ENCODE results near the gene NCKAP1.
"Not testable (repeated sequence)": the region's sequence is repeated elsewhere in the genome, so short reads cannot be mapped to it uniquely, and the experiment has no call there.

The NCKAP1 gene

DNA sequence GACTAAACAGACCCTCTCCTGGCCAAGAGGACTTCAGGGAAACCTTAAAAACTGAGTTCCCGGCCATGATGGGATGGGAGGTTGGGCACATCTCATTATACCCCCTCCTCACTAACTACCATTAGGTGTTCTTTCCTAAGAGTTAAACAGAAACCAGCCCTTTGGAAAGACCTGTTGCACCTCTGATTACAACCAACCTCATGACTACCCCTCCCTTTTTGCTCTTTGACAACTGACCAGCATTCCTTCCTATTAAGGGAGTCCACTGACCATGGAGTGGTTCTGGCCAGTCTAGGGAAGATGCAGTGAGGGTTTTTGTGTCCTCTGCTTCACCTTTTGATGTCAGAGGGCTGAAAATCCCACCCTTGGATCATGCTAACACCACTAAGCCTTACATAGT, 127.3 kb downstream of the NCKAP1 start:
- no peak for DNase-seq

DNA sequence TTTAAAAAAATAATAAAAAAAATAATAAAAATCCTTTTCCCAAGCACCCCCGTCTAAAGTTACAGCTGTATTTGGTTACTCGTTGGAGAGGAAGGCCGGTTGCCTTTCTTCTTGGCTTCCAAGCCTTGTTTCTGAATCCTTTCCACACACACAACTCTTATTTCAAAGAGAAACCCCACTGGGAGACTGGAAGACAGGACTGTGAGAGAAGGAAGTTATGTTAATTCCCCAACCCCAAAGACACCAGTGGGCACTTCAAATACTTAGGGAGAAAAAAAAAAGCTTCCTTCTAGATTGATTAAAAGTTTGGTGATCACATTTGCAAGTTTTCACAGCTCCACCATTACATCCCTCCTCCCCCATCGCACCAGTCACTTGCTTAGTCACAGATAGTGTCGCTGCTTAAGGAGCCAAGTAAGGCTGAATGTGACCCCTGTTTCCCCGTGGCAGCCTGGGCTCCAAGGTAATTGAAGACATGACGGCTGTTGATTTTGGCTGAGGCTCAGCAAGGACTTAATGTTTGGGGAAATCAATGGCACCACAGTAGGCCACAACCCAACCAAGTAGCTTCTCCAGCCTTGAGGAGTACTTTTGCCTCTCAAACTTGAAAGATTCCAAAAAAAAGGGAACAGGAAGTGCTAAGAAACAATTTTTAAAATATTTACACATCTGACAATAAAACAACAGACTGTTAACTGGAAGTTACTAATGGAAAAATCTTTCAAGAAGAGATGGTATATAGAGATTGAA, 131.0 kb downstream of the NCKAP1 start:
- DNase-seq, result no peak

- DNase-seq, result no peak
Measured at GRCh38 chr2:182906454-182906853, 131.8 kb downstream of the NCKAP1 start.

GRCh38 chr2:182904844-182905243, 133.4 kb downstream of the NCKAP1 start:
- no peak for DNase-seq

DNA sequence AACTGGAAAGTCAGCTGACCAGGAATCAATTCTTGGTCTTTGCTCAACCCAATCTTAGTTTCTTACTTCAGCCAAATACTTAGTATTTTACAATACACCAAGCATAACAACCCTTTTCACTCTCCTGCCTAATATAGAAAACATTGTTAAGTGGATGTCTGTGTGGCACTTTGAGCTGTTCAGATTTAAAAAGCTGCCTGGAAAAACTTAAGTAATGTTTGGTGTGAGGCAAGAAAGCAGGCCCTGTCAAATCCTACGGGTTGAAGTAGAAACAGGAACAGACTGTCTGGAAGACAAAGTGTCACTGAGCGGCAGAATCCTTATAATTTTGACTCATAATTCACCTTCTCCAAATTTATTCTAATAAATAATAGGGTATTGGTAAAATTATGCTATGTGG, 134.7 kb downstream of the NCKAP1 start:
- no peak for DNase-seq

DNA sequence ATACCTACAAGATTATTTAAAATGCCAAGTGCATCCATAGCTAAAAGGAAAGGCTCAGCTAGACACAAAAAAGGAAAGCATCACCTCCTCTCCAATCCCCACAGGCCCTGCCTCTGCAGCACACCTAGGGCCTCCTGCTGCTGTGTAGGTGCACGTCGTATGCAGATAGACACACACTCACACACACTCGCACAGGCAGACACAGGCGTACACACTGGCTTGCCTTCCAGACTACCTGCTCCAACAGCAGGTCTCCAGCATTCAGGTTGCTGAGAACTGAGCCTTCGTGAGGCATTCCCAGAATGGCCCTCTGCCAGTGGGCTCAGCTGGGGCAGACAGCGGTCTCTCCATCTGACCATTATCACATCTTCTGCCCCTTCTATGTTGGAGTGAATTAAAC, 136.5 kb downstream of the NCKAP1 start:
- no peak for DNase-seq

GRCh38 chr2:182898718-182899117, 139.5 kb downstream of the NCKAP1 start:
- DNase-seq, result no peak

- no peak for DNase-seq
Measured at GRCh38 chr2:182897137-182897536, 141.1 kb downstream of the NCKAP1 start.

DNA sequence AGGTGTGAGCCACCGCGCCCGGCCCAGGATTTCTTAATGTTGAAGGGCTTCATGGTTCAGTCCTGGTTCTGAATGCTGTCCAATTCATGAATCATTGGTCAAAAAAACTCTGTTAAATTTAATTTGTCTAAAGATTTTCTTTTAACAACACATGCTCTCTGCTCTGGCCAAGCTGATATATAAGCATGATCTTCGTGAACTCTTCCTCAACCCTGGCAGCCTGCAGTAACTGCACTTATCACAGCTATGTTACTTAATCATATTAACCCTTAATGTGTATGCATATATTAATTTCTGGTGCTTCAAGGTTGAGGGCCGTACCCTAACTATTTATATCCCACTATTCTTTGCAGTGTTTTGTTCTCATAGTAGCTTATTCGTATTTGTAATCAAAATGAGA, 142.5 kb downstream of the NCKAP1 start:
- DNase-seq, result no peak

DNA sequence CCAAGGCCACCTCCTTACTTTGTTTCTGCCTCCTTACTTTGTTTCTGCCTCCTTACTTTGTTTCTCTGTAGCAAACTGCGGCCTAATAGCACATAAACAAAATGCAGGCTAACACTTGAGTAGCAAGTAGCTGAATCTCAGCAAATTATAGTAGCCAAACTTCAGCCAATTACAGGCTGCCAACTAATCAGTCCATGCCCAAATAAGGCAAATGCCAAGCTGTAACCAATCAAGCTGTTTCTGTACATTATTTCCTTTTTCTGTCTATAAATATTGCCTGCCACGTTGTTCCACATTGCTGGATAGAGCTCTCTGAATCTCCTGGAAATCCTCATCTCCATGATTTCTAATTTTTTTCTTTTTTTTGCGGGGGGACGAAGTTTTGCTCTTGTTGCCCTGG, 143.1 kb downstream of the NCKAP1 start:
- no peak for DNase-seq

DNA sequence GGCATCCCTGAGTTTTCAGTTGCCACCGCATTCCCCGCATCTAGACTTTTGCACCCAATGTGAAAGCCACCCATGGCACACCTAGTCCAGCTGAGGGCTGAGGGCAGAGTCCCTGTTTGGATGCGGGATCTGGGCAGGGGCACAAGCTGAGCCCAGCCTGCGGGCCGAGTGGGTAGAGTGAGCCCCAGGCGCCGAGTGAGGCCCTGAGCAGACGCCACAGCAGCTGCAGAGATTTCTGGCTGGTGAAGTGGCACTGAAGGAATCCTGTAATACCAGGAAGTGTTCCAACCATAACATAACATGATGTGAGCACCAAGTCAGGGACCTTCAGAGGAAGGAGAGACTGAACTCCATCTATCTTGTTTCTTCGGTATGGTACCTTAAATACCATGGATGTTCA, 144.1 kb downstream of the NCKAP1 start:
- no peak for DNase-seq

GRCh38 chr2:182893666-182894065, 144.6 kb downstream of the NCKAP1 start:
- no peak for DNase-seq

GRCh38 chr2:182893035-182893434, 145.2 kb downstream of the NCKAP1 start:
- not testable (repeated sequence) for DNase-seq

- DNase-seq, result no peak
Measured at GRCh38 chr2:182891611-182892010, 146.6 kb downstream of the NCKAP1 start.

- no peak for DNase-seq
Measured at GRCh38 chr2:182890773-182891378, 147.4 kb downstream of the NCKAP1 start.

DNA sequence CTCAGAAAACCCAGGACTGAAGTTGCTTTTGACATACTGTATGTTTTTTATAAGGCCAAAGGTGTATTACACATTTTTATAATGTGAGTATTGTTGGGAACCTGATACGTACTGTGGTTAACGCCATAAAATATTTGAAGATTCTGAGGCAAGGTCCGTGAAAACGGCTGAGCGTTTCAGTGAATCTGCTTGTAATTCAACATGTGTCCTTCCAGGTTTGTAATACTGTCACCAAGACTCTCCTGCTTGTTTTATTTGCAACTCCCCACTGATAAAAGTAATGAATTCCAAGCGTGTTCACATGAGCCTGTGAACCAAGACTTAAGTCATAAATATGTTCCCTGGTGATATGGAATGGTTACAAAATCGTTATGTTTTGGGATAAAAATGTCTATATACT, 148.0 kb downstream of the NCKAP1 start:
- no peak for DNase-seq

DNA sequence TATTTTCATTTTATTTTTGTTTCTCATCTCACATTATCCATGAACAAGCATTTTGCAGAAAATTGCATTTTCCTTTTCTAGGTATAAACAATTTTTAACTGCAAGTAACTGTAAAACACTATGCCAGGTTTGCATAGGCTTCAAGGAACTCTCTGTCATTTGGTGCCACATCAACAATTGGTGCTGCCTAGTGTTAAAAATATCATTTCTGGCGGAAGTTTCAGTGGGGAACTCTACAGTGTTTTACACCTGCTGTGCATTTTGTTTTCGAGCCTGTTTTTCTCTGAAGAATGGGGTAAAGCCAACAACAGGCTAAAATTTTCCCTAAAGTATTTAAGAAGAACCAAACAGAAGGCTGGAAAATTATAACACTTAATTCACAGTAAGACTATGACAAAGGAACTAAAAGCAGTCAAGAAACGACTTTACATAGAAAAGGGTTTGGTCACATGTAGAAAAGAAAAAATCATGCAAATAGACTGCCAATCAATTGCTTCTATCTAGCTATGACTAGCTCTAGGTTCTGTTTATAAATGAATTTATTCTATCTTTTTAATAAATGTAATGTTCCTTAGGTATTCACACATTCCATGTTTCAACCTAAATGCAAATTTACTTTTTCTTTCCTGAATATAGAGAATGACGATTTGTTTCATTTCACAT, 150.4 kb downstream of the NCKAP1 start:
- DNase-seq, result no peak

DNA sequence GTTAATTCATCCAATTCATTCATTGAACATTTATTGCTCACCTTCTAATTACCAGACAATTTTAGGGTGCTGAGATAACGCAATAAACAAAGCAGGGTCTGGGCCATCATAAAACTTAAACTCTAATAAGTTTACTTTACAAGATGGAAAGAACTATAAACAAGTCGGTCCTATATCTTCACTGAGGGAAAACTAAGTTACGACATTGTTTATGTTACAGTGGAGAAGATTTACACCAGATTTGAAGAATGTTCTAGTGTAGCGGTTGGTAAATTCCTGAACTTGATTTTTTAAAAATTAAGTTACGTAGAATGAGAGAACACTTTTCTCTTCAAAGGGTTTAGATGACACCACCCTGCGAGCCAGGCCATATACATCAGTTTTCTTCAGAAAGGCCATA, 151.2 kb downstream of the NCKAP1 start:
- no peak for DNase-seq

- no peak for DNase-seq
Measured at GRCh38 chr2:182885771-182886170, 152.5 kb downstream of the NCKAP1 start.

DNA sequence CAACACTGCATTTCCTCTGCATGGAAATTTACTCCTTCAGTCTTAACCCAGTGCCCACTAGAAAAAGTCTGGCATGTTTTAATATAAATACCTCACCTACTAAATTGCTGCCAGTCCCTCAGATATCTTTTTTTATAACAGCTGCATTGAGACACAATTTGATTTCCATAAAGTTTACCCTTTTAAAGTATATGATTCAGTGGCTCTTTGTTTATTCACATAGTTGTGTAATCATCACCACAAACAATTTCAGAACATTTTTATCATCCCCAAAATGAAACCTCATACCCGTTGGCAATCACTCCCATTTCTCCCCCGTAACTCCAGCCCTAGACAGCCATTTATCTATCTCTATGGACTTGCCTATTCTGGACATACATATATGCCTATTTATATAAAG, 154.8 kb downstream of the NCKAP1 start:
- no peak for DNase-seq

GRCh38 chr2:182880100-182880499, 158.2 kb downstream of the NCKAP1 start:
- DNase-seq, result not testable (repeated sequence)

GRCh38 chr2:182876653-182877052, 161.6 kb downstream of the NCKAP1 start:
- DNase-seq, result not testable (repeated sequence)

DNA sequence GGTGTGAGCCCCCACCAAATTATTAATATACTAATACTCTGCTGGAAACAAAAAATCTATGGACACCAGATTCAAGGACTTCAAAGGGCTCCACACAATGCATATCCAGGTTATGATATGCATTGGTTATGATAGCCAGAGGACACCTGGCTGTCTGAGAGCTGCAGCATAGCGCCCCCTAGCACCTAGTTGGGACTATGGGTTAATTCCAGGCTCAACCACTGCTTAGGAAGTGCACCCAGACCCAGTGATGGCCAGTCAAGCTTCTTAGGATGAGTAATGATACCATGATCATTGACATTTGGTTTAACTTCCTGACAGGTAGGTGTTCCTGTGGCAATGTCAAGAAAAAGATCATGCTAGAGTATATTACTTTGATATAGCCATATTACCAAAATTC, 168.0 kb downstream of the NCKAP1 start:
- DNase-seq, result no peak

- no peak for DNase-seq
Measured at GRCh38 chr2:182868054-182868796, 170.0 kb downstream of the NCKAP1 start.
